ENCODE measurements around the gene KBTBD7. TPM values are rescaled to one million over a fixed set of nuclear protein-coding genes. Genes with fewer than 3 reads are reported as not detected.

Gene KBTBD7
- total and polyA plus RNA-seq, 2 donors (not counting 3 experiments of a cell fraction or from before 2014, with no cell fraction given), result 2.1 to 4.4 TPM

DNA sequence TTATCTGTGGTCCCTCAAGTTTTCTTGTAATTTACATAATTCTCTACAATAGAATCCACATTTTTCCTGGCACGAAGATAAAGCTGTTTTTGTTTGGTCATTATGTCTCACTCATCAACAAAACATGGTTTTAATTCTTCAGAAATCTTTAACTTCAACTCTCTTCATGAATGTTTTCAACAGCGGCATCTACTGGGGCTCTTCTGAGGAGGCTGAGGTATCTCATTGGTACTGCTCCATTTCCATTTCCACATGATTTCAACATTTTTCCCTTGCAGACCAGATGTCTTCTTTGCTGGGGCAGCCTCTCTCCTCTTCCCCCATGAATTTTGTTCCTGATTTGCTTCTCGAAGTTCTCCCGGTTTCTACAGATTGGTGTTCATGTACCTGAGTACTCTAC is 5.8 kb upstream of the KBTBD7 start:
- FAIRE-seq, result no peak
- CTCF ChIA-PET, result no interaction called here

More for the DNA sequence above, 5.8 kb upstream of the KBTBD7 start:
- POLR2A ChIA-PET, result no interaction called here
- intact Hi-C loops (cut with micrococcal nuclease) (no loop called here), dilution Hi-C loops (cut with MboI; ENCODE audit: extremely low pct_ligation_motif_present, low sequenced_read_pairs) (no loop called here)
- H3K79me2 ChIP-seq (ENCODE audit: control insufficient read depth, insufficient read depth, low read length), result no peaks in the 10 kb centered on the region
- H3K36me3 ChIP-seq (ENCODE audit: control insufficient read depth in 2 of 2, extremely low read depth in 1 of 2, insufficient read depth in 2 of 2, low read length in 2 of 2), result no peaks in the 10 kb centered on the region
- H3K9me1 ChIP-seq (replicated peaks; ENCODE audit: control insufficient read depth, extremely low read depth, insufficient read depth, low read length), result no peaks in the 10 kb centered on the region
- H3K27me3 ChIP-seq (ENCODE audit: control insufficient read depth in 2 of 2, insufficient read depth in 2 of 2, low read length in 2 of 2), result no peaks in the 10 kb centered on the region
- H3K4me3 ChIP-seq (replicated peaks in 1 of 3; ENCODE audit: insufficient read depth in 1 of 3, low read depth in 1 of 3, low read length in 3 of 3), result no peak overlapping the region
- TF ChIP-seq, protein P1, sequence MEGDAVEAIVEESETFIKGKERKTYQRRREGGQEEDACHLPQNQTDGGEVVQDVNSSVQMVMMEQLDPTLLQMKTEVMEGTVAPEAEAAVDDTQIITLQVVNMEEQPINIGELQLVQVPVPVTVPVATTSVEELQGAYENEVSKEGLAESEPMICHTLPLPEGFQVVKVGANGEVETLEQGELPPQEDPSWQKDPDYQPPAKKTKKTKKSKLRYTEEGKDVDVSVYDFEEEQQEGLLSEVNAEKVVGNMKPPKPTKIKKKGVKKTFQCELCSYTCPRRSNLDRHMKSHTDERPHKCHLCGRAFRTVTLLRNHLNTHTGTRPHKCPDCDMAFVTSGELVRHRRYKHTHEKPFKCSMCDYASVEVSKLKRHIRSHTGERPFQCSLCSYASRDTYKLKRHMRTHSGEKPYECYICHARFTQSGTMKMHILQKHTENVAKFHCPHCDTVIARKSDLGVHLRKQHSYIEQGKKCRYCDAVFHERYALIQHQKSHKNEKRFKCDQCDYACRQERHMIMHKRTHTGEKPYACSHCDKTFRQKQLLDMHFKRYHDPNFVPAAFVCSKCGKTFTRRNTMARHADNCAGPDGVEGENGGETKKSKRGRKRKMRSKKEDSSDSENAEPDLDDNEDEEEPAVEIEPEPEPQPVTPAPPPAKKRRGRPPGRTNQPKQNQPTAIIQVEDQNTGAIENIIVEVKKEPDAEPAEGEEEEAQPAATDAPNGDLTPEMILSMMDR (IDR thresholded peaks at IDR 0.05; ENCODE audit: extremely low read depth in 1 of 2, insufficient read depth in 1 of 2, low read depth in 1 of 2, low read length in 2 of 2), result no peak
- TF ChIP-seq POLR2AphosphoS5 (IDR thresholded peaks at IDR 0.05; ENCODE audit: insufficient read depth, low read depth, low read length), result no peak
- TF ChIP-seq FOS (IDR thresholded peaks at IDR 0.05; ENCODE audit: borderline replicate concordance, insufficient read depth, low read length), result no peak
- no peak for TF ChIP-seq JUN (IDR thresholded peaks at IDR 0.05; ENCODE audit: borderline replicate concordance, insufficient read depth, insufficient read length, low read depth)
- no peak for TF ChIP-seq EZH2 (IDR thresholded peaks at IDR 0.05; ENCODE audit: borderline replicate concordance, low read depth, low read length, severe bottlenecking)
- TF ChIP-seq GATA2 (IDR thresholded peaks at IDR 0.05; ENCODE audit: insufficient read depth, insufficient read length, low read depth, low read length), result no peak
- TF ChIP-seq MYC (IDR thresholded peaks at IDR 0.05; ENCODE audit: low read depth, low read length), result no peak
- no peak for TF ChIP-seq MAX (IDR thresholded peaks at IDR 0.05; ENCODE audit: insufficient read depth, insufficient read length)
- TF ChIP-seq POLR2A (IDR thresholded peaks at IDR 0.05; ENCODE audit: low read depth, low read length), result no peak
- H3K27ac ChIP-seq (ENCODE audit: insufficient read depth, low read depth, low read length), result no peak overlapping the region
- H4K20me1 ChIP-seq (replicated peaks; ENCODE audit: control insufficient read depth, extremely low read depth, insufficient read depth, low read length), result no peaks in the 10 kb centered on the region
- H3K4me1 ChIP-seq (ENCODE audit: control insufficient read depth, extremely low read depth, insufficient read depth, low read length), result no peaks in the 10 kb centered on the region
- no TSS peak for BruUV-seq (replicated peaks)
- no peak for DNase-seq (ENCODE audit: low read depth, low spot score)
- no peak overlapping the region for H3K9ac ChIP-seq (replicated peaks; ENCODE audit: extremely low read depth, insufficient read depth, low read length)
- no peak overlapping the region for H2AFZ ChIP-seq (ENCODE audit: low read depth, low read length)
- H3K9me3 ChIP-seq (replicated peaks; ENCODE audit: control insufficient read depth, insufficient read depth, low read length), result no peaks in the 10 kb centered on the region
- no peak overlapping the region for H3K4me2 ChIP-seq (ENCODE audit: insufficient read depth, low read length)

Measured in endothelial cell of umbilical vein (primary cell).